Left cardiac atrium (tissue), 4 donors: ENCODE results near the gene MBP. TPM values are rescaled to one million over a fixed set of nuclear protein-coding genes. Genes with fewer than 3 reads are reported as not detected.

Source experiments
- ATAC-seq, 2 donors: fragments of 200-7000 bp; cut with Tn5 transposase; one replicate each; pipeline ENCODE4 v1.9.1; 2020; ENCODE audit warnings: mild to moderate bottlenecking in 2 of 2, moderate library complexity in 2 of 2
- DNase-seq: peaks from one replicate; pipeline ENCODE4 v3.0.0-alpha.2; 2020
- intact Hi-C, 2 donors: fragments of 100-400 bp; cut with DNase I; formaldehyde crosslinking; loops; one replicate each; pipeline versions ENCODE4 v1.14.1 to v1.15.1; 2022 to 2023
- long read RNA-seq: library from polyadenylated mRNA; unstranded; transcript quantifications from one replicate; pipeline ENCODE4 v2.0.0, GENCODE V29; 2021
- total RNA-seq, 2 donors: library from RNA; stranded (reverse); fragmentation: NEBNext Ultra II Directional; extraction: Animal tissue kit (Norgen Biotek cat#: 25700); gene quantifications; one replicate each; pipeline ENCODE4 v1.2.1, GENCODE V29; 2021
- donor health status: DM: no; HTN: yes; CAD: no.
- donor health status: DM: no; HTN: yes; CAD: no; lungs with severe emphysema.
- donor health status: DM: yes; HTN: yes; CAD: no.
- donor health status: Dilated cardiomyopathy.

MBP gene
- 10 to 100 TPM; 21.7 to 24.7 TPM for total RNA-seq
- long read RNA-seq, full-length matches to known transcripts = 9 of 27 reads
- long read RNA-seq, partial matches to known transcripts = 1 of 27 reads
- long read RNA-seq, other reads (novel, unspliced or antisense) = 17 of 27 reads

DNA sequence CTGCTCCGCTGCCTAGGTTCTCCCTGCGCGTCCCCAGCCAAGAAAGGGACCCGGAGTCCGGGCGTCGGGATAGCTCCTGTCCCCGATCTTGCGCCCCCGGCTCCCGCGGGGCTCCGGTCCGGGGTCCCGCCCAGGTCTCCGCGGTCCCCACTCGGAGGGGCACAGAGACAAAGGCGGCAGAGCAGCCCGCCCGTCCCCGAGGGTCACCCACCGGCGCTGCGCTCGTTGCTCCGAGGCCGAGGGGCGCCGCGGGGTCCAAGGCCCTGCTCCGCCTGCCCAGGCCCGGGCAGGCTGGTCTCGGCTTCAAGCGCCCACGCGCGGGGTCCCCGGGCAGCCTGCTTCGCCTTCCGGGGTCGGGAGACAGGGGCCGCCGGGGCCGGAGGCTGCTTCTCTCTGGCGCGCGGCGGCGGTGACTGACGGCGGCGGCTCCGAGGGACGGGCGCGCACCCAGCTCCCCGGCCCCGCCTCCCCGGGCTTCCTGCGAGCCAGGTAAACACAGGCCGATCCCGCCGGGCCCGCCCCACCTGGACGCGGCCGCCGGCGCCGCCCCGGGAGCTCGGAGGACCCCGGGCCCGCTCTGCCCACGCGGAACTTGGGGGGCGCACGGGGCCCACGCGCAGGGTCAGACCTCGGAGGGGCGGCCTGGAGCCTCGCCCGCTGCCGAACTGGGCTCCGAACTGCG lies at the start of gene MBP:
Gene MBP, minus strand, starts transcription at position 415 of the 682 bp plus-strand sequence. CDS start 27,522 bp downstream, outside the sequence.
- intact Hi-C loops = loop anchor here in 1 of 2 donors (5.0 to 10.0 kb wide), 2 partner anchors 75 to 118 kb away; no protein-coding TSS in a partner anchor
- peak; percentile 64 for DNase-seq
- ATAC-seq = peak; percentile 67 to 70

DNA sequence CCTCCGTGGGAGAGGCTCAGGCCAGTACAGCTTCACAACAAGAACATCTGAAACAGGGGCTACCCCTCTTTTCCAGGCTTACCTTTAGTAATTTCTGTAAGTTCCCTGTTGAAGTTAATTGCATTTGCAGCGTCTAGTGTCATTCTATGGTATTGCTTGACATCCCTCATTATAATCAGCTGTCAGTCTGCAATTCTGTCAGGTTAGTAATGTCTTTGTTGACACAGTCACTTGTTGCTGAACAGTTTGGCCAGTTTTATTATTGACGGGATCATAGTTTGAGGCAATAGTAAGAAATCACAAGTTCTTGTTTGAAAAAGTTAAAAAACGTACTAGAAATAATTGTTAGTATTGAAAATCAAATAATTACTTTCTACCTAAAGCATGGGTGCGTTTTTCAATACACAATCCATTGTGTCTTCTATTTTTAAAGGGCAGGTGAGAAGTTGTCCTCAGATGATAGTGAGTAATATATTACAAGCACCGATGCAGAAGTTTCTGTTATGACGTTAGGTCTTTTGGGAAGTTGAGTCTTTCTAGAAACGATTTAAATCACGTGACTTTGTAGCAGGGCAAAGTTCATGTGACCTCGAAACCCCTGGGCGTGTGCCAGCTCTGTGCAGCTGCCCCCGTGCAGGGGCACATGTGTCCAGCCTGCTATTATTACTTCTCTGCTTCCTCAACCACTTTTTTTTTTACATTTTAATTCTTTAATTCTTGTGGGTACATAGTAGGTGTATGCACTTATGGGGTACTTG lies 49.5 kb upstream of the MBP start:
- ATAC-seq (no peak), DNase-seq (no peak)
- intact Hi-C loops = no loop called here

DNA sequence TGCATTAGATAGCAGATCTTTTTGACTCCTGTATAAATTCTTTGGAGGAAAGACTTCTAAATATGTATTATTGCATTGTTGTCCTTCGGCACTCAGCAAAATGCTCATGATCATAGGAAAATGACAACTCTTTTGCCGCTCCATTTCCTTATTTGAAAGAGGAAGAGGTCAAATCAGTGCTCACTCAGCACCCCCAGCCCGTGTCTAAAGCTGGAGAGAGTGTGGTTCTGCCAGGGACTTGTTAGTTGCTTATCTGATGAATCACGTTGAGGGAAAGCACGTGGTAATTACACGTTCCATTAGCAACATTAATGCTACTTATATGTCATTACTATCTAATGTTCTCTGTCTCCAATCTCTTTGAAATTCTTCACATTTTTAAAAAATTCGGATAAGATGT lies 46.0 kb upstream of the MBP start:
- DNase-seq (no peak), ATAC-seq (peak in 1 of 2 donors; percentile 67)
- intact Hi-C loops = no loop called here

DNA sequence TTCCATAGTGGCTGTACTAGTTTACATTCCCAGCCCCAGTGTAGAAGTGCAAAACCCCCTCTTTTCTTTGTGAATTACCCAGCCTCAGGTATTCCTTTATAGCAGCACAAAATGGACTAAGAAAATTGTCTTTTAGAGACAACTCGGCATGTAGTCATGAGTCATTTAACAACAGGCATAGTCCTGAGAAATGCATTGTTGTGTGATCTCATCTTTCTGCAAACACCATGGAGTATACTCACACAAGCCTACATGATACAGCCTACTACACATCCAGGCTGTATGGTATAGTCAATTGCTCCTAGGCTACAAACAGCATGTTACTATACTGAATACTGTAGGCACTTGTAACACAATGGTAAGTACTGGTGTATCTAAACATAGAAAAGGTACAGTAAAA lies 44.4 kb upstream of the MBP start:
- no peak for ATAC-seq
- DNase-seq = no peak
- intact Hi-C loops = no loop called here

DNA sequence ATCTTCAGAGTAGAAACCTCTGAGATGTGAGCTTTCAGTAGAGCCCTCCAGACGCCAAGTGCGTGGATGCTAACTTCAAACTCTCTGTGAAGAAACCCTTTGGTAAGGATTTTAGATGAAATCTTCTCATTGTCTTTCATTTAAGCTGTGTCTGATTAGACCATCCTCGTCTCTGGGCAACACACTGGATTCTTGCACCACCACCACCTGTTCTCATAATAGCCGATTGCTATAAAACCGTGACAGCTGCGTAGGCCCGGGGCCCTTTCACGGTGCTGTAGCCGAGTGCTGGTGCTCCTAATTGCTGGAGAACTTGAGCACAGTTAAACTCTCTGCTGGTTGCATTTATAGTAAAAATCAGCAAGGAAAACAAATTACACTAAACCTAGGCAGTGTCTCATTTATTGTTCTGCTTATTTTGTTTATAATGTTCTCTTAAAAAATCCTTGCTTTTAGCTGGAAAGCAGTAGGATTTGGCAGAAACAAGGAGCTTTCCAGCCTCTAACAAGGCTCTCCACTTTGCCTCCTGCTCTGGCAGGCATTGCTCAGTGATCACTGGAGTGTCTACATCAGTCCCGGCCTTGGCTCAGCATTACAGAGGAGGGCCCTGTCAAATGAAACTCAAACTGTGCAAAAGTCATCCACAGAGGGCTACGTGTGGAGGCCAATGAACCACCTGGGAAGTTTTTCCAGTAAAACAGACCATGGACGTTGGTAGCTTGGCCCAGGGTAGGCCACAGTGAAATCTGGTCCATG lies 40.9 kb upstream of the MBP start:
- no peak for ATAC-seq
- DNase-seq = no peak
- intact Hi-C loops = no loop called here

DNA sequence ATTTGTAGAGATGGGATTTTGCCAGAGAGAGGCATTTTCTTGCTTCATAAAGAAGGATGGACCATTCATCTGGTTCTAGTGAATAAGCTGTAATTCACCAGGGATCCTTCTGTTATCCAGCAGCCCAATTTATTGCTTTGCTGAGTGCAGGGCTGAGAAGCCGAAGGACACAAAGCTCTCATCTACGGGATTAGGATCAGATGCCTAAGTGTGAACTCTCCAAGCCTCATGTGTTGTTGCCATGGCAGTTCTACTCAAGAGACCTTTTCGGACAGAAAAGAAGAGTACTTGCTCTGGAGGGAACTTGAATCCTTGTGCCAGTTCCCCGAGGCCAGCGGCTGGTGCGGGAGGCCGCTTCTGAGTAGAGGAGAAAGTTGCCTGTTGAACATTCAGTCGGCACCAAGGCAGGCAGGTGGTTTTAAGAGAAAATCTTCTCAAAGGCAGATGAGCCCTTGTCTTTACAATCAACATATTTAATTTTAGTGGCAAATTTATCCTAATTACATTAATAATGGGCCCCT lies 38.4 kb upstream of the MBP start:
- DNase-seq (no peak), ATAC-seq (no peak)
- intact Hi-C loops = no loop called here

DNA sequence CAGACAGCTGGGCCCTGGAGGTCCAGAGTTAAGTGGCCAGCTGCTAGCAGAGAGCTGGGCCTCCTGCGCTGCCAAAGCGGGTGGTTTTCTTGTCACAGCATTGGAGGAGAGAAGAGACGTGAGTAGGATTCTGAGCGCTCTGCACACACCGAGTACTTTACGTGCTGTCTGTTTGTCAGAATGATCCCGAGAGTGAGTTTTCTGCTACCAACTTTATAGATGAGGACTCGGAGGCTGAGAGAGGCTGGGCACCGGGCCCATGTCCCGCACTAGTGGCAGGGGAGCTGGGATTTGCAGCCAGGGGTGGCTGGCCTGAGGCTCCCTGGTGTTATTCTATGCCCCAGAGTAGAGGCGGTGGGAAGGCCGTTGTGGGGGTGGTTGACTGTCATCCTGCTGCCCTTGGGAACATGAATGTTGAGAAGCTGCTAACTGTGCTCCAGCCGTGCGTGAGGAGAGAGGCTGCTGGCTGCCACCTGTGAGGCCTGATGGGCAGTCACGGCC lies 36.3 kb upstream of the MBP start:
- intact Hi-C loops = no loop called here
- ATAC-seq (no peak), DNase-seq (no peak)

DNA sequence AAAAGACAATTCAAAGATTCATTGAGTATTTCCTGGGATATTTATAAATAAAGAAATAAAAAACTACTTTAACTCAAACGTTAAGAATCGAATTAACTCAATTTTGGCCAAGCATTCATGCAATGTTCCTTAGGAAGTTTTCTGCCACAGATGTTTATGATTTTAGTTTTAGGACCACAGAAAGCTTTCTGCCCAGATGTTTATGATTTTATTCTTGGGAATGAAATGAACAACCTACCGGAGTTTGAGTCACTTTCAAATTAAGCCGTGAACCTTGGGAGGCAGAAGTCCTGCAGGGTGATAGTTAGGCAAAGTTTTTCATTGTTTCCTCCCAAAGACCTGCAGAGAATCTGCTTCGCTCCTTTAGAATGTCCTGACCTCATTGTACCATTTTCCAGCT lies 34.7 kb upstream of the MBP start:
- DNase-seq = no peak
- no peak for ATAC-seq
- intact Hi-C loops = no loop called here

DNA sequence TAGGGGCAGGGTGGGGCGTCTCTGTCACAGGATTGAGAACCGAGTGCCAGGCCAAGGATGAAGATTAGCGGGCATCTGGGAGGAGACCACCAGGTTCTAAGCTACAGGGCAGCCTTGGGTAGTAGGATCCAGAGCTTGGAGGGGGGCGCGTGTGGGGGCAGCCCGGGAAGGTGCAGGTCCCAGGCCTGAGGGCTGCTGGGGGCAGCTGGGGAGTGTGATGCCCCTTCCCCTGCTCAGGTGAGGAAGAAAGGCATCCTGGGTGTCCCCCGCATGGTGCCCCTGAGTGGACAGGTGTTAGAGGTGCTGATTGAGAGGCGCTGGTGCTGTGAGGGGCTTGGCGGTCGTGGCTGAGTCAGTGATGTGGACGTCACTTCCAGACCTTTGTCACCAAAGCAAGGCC lies 33.9 kb upstream of the MBP start:
- no peak for DNase-seq
- intact Hi-C loops = no loop called here
- ATAC-seq = no peak

DNA sequence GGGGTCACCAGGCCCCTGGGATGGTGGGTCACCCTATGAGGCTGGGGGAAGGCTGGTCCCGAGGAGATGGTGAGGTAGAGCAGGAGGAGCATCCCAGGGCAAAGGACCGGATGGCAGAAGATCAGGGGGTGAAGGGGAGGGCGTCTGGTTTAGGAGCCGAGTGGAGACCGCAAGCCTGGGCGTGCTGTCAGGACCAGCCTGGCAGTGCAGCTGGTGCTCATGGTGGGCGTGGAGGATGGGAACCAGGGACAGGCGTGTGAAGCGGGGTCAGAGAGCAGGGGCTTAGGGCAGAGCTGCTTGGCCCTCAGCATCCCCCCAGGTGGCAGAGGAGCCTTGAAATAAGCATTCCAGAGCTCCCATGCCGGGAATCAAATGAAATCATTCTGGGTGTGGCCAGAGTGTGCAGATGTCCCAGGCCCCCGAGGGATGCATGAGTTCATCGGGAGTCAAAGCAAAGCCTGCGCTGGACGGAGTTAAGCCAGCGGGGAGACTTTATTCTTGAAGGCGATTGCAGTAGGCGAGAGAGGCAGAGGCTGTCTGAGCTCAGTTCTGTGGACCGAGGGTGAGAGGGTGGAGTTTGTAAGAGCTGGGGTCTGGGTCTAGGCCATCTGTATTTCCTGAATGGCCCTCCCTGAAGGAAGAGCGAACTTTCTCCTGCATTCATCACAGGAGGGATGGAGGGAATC lies 33.1 kb upstream of the MBP start:
- intact Hi-C loops = no loop called here
- peak in 1 of 2 donors; percentile 91 for ATAC-seq
- peak; percentile 76 for DNase-seq

DNA sequence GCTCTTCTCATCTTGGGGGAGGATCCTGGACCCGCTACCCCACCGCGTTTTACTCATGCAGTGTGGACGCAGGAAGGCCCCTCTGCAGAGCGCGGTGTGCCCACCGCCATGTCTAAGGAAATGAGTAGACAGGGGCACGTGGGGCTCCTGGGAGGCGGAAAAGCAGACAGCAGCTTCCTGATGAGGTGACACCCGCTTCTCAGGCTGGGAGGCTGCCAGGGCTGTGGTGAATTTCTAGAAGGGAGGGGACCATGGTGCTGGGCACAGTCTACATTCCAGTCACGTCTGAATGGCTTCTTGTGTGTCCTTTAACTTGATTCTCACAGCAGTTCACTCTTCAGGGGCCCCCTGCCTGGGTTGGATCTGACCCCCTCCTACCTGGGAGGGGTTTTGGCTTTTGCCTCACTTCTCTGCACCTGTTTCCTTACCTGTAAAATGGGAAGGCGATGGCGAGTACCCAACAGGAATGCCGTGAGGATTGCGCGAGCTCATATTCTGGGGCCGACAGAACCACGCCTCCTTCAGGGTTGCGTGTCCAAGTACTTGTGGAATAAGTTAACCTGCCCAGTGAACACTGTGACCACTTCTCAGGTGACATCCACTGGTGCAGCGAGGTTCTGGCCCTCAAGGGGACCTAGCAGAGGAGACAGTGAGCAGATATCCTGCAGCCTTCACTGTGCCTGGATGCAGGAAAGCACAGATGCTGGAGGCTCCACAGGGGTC lies 32.3 kb upstream of the MBP start:
- DNase-seq = no peak
- ATAC-seq = no peak
- intact Hi-C loops = no loop called here

DNA sequence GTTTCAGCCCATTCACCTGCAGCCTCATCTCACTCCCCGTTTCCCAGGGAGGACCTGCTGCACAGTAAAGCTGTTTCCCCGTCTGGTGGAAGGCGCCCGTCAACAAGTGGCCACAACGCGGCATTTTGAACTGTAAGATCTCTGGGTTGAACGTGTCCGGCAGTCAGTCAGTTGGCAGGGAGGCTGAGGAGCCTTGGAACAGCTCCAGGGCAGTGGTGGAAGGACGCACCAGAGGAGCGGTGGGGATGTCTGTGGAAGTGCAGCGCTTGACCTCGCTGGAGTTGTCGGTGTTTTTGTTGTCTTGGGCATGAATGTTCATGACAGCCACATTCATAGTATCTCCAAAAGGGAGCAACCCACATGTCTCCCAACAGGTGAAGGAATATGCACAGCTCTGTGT lies 31.4 kb upstream of the MBP start:
- no peak for ATAC-seq

DNA sequence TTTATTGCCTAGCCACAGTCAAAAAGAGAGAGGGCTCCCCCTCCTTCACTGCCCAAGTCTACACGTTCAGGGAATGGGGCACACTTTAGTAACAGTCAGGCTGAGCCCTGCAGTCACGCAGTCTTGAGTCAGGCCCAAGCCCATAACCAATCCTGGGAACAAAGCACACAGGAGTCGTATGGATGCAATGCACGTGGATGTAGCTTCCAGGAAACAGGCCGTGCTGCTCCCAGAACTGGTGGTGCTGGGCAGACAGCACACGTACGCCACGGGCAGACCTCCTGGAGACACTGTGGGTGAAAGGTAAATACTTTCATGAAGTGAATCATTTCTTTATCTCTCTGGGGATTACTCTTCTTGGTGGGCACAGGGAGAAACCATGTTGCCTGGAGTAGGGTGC lies 30.0 kb upstream of the MBP start:
- DNase-seq (no peak), ATAC-seq (no peak)
- intact Hi-C loops = no loop called here

More for the DNA sequence above, 31.4 kb upstream of the MBP start:
- intact Hi-C loops = no loop called here
- no peak for DNase-seq

DNA sequence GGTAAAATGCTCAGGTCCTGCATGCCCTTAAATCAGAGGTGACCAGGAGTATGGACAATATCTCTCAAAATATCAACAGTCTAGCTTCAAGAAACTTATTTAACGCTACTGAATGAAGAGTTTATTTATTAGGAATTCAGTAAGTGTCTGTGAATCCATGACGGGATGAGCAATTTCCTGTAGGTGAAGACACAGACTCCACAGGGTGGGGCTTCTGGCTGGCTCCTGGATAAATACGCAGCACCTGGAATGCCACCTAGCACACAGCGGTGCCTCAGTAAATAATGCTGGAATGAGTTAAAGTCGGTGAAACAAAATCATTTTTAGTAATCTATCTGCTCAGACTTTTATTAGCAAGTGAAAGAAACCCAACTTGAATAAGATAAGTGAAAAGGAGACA lies 29.4 kb upstream of the MBP start:
- no peak for DNase-seq
- no peak for ATAC-seq
- intact Hi-C loops = no loop called here

DNA sequence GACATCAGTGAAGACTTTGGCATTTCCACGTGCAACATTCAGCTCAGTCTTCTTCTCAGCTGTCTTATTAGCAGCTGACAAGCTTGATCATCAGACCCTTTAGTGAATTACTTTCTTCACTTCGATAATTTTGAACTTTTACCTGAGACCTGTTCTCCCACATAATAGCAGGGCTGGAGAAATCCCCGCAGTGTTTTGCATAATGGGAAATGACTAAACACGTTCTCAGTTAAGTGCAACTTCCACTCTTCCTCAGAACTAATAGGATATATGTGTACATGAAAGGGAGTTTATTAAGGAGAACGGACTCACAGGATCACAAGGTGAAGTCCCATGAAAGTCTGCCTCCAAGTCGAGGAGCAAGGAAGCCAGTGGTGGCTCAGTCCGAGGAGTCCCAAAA lies 28.8 kb upstream of the MBP start:
- DNase-seq = no peak
- ATAC-seq = no peak
- intact Hi-C loops = no loop called here

DNA sequence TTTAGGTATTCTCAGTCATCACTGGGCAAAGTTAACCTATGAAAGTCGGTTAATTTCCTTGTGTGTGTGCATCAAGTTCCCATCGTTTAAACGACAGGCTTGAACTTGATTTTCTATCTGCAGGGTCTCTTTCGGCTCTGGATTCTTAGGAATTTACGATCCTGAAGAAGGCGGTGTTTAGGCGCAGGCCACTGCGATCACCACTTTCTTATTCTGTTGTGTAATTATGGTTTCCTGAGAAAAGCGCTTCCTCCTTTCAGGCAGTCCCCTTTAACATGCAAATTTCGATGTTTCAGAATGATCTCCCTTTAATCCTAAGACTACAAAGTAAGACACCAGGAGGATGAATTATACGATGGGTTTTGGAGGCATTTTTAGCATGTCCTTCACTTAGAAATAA lies 27.9 kb upstream of the MBP start:
- no peak for DNase-seq
- intact Hi-C loops = no loop called here
- ATAC-seq = no peak

DNA sequence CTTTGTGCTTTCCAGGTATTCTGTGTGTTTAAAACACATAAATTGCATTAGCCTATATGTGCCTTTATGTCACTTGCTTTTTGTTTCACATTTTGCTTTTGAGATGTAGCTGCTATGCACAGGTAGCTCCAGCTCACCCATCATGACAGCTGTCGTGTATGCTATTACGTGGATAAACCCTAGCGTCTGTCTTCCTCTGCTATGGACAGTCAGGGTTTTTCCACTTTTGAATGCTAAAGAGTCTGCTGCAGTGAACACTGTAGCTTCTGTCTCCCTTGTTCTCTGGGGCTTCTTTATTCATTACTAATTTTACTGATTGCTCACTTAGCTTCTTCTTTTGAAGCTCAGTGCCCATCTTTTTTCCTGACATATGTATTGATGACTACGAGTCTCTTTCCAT lies 24.7 kb upstream of the MBP start:
- DNase-seq = no peak
- intact Hi-C loops = no loop called here
- ATAC-seq = no peak

DNA sequence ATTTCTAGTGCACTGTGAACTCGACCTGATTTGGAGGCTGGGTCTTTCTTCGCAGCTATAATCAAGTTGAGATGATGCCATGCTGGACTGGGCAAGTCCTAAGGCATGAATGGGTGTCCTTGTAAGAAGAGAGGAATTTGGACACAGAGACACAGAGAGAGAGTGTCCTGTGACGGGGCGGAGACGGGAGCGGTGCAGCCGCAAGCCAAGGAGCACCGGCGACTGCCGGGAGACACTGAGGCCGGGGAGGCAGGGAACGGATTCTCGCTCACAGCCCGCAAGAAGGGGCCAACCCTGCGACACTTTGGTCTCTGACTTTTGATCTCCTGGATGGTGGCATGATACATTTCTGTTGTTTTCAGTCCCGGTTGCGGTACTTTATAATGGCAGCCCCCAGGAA lies 22.4 kb upstream of the MBP start:
- no peak for ATAC-seq
- no peak for DNase-seq
- intact Hi-C loops = no loop called here
